Right lobe of liver (tissue), 6 donors: ENCODE measurements around the gene CBLN3. TPM values are rescaled to one million over a fixed set of nuclear protein-coding genes. Genes with fewer than 3 reads are reported as not detected.
A peak's percentile ranks its signal among the peaks of the same experiment; 100 is the strongest.
"Not testable (repeated sequence)": the region's sequence is repeated elsewhere in the genome, so short reads cannot be mapped to it uniquely, and the experiment has no call there.

ENCODE experiments used
- ATAC-seq, 4 donors: fragments of 200-7000 bp; cut with Tn5 transposase; one replicate each; pipeline ENCODE4 v1.9.1; 2020; ENCODE audit warnings: mild to moderate bottlenecking in 4 of 4, moderate library complexity in 4 of 4
- DNase-seq, 3 donors: peaks; one replicate each; pipeline ENCODE4 v3.0.0-alpha.2; 2020
- H3K27ac ChIP-seq, 3 donors: fragments of 200-600 bp; one replicate each; pipeline ENCODE4 v1.8.0; 2022
- H3K27me3 ChIP-seq, 2 donors: fragments of 200-600 bp; one replicate each; pipeline ENCODE4 v1.8.0; 2022
- H3K36me3 ChIP-seq, 4 donors: fragments of 200-600 bp; sonication (generic) in 1 of 4; one replicate each; pipeline versions ENCODE4 v1.5.1 to v1.8.0; 2017 to 2022; ENCODE audit warnings: control low read depth in 1 of 4
- H3K4me1 ChIP-seq, 4 donors: fragments of 200-600 bp; sonication (generic) in 1 of 4; one replicate each; pipeline versions ENCODE4 v1.5.1 to v1.8.0; 2017 to 2022; ENCODE audit warnings: control low read depth in 1 of 4
- H3K4me3 ChIP-seq, 3 donors: fragments of 200-600 bp; one replicate each; pipeline ENCODE4 v1.8.0; 2022
- H3K9me3 ChIP-seq, 4 donors: fragments of 200-600 bp; sonication (generic) in 1 of 4; one replicate each; pipeline versions ENCODE4 v1.5.1 to v1.8.0; 2017 to 2022; ENCODE audit warnings: control low read depth in 1 of 4
- CTCF ChIP-seq, 4 donors: fragments of 200-600 bp in 3 of 4; fragments of 450-650 bp in 1 of 4; IDR thresholded peaks; one replicate each; pipeline versions ENCODE4 v1.5.1 to v1.8.0; 2016 to 2022; ENCODE audit warnings: antibody characterized with exemption in 4 of 4, mild to moderate bottlenecking in 2 of 4
- POLR2A ChIP-seq: fragments of 450-650 bp; IDR thresholded peaks from one replicate; pipeline ENCODE4 v1.6.1; 2017; ENCODE audit warnings: antibody characterized with exemption, mild to moderate bottlenecking
- WGBS: methylation state at CpG from one replicate; pipeline ENCODE4 v1.1.6; 2018; ENCODE audit warnings: low coverage, low lambda C conversion rate; ENCODE audit not compliant: insufficient coverage; ENCODE audit errors: missing lambda C conversion rate; 5-methylcytosine and 5-hydroxymethylcytosine counted together
- intact Hi-C, 2 donors: fragments of 100-400 bp; cut with DNase I; formaldehyde crosslinking; loops; one replicate each; pipeline versions ENCODE4 v1.11.2 to v1.14.1; 2022
- total RNA-seq, 6 experiments: library from RNA; depleted of rRNA in 2 of 6; stranded (reverse); fragments of >200 nt in 2 of 6; fragmentation: NEBNext Ultra II Directional in 3 of 6; extraction: Animal tissue kit (Norgen Biotek cat#: 25700) in 3 of 6; gene quantifications; one replicate each; pipeline versions ENCODE4 v1.1.0 to v1.2.4, GENCODE V29; 2016 to 2023
- donor health status: DM: no; HTN: yes; CAD: no.
- donor health status: DM: no; HTN: no; CAD: no.
- donor health status: DM: no; HTN: no; CAD: no.
- donor health status: DM: no; HTN: yes; CAD: no.
- donor health status: DM: no; HTN: yes; CAD: no.

Gene CBLN3
- total RNA-seq, 6 experiments from 2014 or later: 0.74 to 1.8 (median 1.2) TPM

- 95% methylated on average over 3 of the region's 3 CpGs for WGBS
- no peak overlapping the region for H3K4me3 ChIP-seq
- TF ChIP-seq CTCF (IDR thresholded peaks at IDR 0.05): no peak
- TF ChIP-seq POLR2A: no peak
- H3K36me3 ChIP-seq: no peaks in the 10 kb centered on the region
- H3K27me3 ChIP-seq: no peaks in the 10 kb centered on the region
- H3K9me3 ChIP-seq: no peaks in the 10 kb centered on the region
- no peak overlapping the region for H3K27ac ChIP-seq
- DNase-seq (no peak), ATAC-seq (no peak)
- intact Hi-C loops: no loop called here
- no peaks in the 10 kb centered on the region for H3K4me1 ChIP-seq
Measured at GRCh38 chr14:24459331-24459730, 29.9 kb upstream of the CBLN3 start.

GRCh38 chr14:24458736-24459135, 29.3 kb upstream of the CBLN3 start:
- intact Hi-C loops: no loop called here
- H3K27me3 ChIP-seq: no peaks in the 10 kb centered on the region
- H3K9me3 ChIP-seq: no peaks in the 10 kb centered on the region
- H3K4me1 ChIP-seq: no peaks in the 10 kb centered on the region
- ATAC-seq (peak in 1 of 4 donors; percentile 19), DNase-seq (no peak)
- H3K4me3 ChIP-seq: no peak overlapping the region
- H3K36me3 ChIP-seq: no peaks in the 10 kb centered on the region
- no peak overlapping the region for H3K27ac ChIP-seq
- no CpG with 5 or more reads among the region's 1 CpG for WGBS
- TF ChIP-seq CTCF (IDR thresholded peaks at IDR 0.05) (no peak), POLR2A (no peak)

GRCh38 chr14:24456980-24457379, 27.5 kb upstream of the CBLN3 start:
- intact Hi-C loops: no loop called here
- no peak overlapping the region for H3K4me3 ChIP-seq
- no peak overlapping the region for H3K27ac ChIP-seq
- H3K36me3 ChIP-seq: no peaks in the 10 kb centered on the region
- H3K27me3 ChIP-seq: no peaks in the 10 kb centered on the region
- H3K4me1 ChIP-seq: no peaks in the 10 kb centered on the region
- H3K9me3 ChIP-seq: no peaks in the 10 kb centered on the region
- ATAC-seq: no peak
- DNase-seq: no peak
- no peak for TF ChIP-seq POLR2A
- no peak for TF ChIP-seq CTCF (IDR thresholded peaks at IDR 0.05)

- H3K27me3 ChIP-seq, H3K27ac ChIP-seq, ATAC-seq, H3K4me1 ChIP-seq, DNase-seq, intact Hi-C loops, H3K4me3 ChIP-seq, H3K9me3 ChIP-seq, H3K36me3 ChIP-seq: not testable (repeated sequence)
- 67% methylated on average over 1 of the region's 2 CpGs for WGBS
Measured at GRCh38 chr14:24450828-24451227, 21.4 kb upstream of the CBLN3 start.

GRCh38 chr14:24443053-24443665, 13.7 kb upstream of the CBLN3 start:
- Histone ChIP-seq H3K27ac (peak overlapping the region; percentile 73 to 99 (median 98)), H3K4me3 (peak overlapping the region; percentile 61 to 72 (median 70)), H3K27me3 (no peaks in the 10 kb centered on the region), H3K36me3 (peaks cover 0 to 25% (median 8%) of the 10 kb centered on the region in 4 donors), H3K9me3 (no peaks in the 10 kb centered on the region), H3K4me1 (peaks cover 0 to 11% (median 4%) of the 10 kb centered on the region in 4 donors)
- ATAC-seq (no peak), DNase-seq (no peak)
- TF ChIP-seq POLR2A: no peak
- intact Hi-C loops: no loop called here
- WGBS: 2% methylated on average over 6 of the region's 7 CpGs
